H54 (cell line): Measurements from ENCODE around the gene CUX1.
"Not testable (repeated sequence)": the region's sequence is repeated elsewhere in the genome, so short reads cannot be mapped to it uniquely, and the experiment has no call there.

Experiments used
- DNase-seq: peaks from one replicate; pipeline ENCODE4 v3.0.0; 2011; ENCODE audit warnings: low spot score, mixed read lengths; ENCODE audit not compliant: insufficient read length
- FAIRE-seq: peaks from 3 replicates; lab custom pipeline; 2011; peaks lifted over from hg19 to GRCh38; lab: Jason Lieb, UNC
- POLR2A ChIP-seq: IDR thresholded peaks from 2 replicates; pipeline ENCODE4 v1.6.1; 2011; ENCODE audit warnings: low read depth, mild to moderate bottlenecking, low read length

The CUX1 gene

GRCh38 chr7:101858437-101859385 lies 41.3 kb downstream of the CUX1 start:
- no peak for FAIRE-seq
- DNase-seq: no peak
- no peak for TF ChIP-seq POLR2A

- FAIRE-seq: no peak
- TF ChIP-seq POLR2A: no peak
- DNase-seq: no peak
Measured at GRCh38 chr7:101859411-101860106, 42.1 kb downstream of the CUX1 start.

DNA sequence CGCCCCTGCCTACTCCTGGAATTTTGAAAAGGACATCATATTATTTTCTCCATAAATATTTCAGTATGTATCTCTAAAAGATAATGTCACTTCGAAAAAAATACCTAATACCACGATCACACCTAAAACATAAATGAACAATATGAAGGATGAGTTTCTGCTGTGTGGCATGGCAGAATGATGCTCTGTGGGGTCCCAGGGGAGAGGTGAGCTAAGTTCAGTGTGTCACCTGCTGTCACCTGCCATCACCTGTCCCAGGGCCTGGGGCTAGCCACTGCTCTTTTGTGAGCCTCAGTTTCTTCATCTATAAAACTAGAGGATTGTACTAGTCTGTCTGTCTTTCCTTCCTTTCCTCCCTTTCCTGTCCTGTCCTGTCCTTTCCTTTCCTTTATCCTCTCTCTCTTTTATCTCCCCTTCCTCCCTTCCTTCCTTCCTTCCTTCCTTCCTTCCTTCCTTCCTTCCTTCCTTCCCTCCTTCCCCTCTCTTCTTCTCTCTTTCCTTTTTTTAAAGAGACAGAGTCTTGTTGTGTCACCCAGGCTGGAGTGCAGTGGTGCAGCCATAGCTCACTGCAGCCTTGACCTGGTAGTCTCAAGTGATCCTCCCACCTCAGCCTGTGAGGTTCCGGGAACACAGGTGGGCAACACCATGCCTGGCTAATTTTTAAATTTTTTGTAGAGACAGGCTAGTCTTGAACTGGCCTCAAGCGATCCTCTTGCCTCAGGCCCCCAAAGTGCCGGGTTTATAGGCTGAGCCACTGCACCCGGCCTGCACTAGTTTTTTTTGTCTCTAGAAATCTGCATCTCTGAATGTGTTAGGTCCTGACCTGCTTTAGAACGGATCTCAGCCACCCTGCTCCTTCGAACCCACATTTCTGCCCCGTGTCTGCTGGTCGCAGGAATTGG lies 43.1 kb downstream of the CUX1 start:
- no peak for TF ChIP-seq POLR2A
- no peak for FAIRE-seq
- DNase-seq: no peak

GRCh38 chr7:101861218-101861775 lies 43.9 kb downstream of the CUX1 start:
- FAIRE-seq (no peak), DNase-seq (no peak)
- no peak for TF ChIP-seq POLR2A

- FAIRE-seq (no peak), DNase-seq (no peak)
- no peak for TF ChIP-seq POLR2A
Measured at GRCh38 chr7:101862280-101863220, 45.1 kb downstream of the CUX1 start.

DNA sequence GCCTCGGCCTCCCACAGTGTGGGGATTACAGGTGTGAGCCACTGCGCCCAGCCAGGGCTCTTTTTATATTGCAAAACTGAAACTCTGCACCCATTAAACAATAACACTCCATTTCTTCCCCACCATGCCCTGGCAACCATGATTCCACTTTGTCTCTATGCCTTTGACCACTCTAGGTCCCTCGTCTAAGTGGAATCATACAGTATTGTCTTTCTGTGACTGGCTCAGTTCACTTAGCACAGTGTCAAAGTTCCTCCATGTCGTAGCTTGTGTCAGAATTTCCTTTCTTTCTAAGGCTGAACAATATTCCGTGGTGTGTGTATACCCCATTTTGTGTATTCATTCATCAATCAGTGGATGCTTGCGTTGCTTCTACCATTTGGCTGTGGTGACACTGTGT lies 46.2 kb downstream of the CUX1 start:
- no peak for DNase-seq
- no peak for TF ChIP-seq POLR2A
- no peak for FAIRE-seq

GRCh38 chr7:101864039-101864438 lies 46.6 kb downstream of the CUX1 start:
- DNase-seq (no peak), FAIRE-seq (no peak)
- no peak for TF ChIP-seq POLR2A

DNA sequence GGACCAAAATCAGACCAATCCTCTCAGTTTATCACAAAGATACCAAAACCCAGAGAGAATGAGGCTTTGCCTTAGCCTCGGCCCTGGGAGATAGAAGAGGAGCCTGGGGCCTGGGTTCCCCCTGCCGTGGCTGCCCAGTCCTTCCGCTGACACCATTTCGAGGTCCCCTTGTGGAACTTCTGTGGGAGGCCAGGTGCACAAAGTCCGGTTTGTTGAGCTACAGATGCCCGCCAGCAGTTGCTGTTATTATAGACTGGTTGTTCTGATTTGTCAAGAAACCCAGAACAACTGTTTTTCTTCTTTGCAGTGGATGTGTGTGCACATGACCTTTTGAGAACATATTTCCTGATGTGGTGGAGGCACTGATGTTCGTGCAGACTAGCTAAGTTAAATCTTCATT lies 47.6 kb downstream of the CUX1 start:
- DNase-seq (no peak), FAIRE-seq (no peak)
- no peak for TF ChIP-seq POLR2A

DNA sequence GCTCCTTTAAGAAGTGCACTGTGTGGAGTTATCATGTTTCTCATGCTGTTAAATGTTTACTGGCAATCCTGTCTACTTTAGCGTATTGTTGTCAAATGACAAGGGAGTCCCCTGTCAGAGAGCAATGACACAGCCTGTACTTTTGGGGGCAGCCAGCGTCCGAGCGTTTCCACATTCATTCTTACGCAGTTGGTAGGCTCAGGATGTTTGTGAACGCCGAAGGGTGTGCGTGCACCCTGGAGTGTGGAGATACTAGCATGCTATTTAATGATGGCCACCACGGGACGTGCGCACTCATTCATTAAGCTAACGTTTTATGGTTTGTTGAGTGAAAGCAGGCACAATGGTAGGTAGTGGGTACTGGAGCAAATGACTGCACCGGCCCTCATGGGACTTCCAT lies 48.0 kb downstream of the CUX1 start:
- no peak for TF ChIP-seq POLR2A
- FAIRE-seq: no peak
- no peak for DNase-seq

GRCh38 chr7:101866328-101866727 lies 48.9 kb downstream of the CUX1 start:
- no peak for TF ChIP-seq POLR2A
- FAIRE-seq (no peak), DNase-seq (no peak)

DNA sequence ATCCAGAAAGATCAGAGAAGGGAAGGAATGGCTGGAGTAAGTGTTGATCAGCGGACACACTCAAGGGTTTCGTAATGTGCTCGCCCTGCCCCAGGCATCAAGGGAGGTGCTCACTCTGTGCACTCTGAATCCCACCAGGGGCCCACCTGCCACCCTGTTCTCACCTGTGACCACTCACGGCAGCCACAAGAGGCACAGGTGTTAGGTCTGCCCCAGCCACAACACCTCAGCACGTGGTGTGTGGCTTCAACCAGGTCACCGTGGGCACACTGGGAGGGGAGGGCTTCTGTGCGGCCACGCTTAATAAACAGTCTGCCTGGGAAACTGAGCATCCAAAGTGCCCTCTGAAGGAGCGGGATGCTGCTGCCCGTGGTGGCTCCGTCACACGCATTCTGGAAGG lies 49.8 kb downstream of the CUX1 start:
- DNase-seq (no peak), FAIRE-seq (no peak)
- no peak for TF ChIP-seq POLR2A

- DNase-seq, FAIRE-seq: not testable (repeated sequence)
Measured at GRCh38 chr7:101867681-101868080, 50.3 kb downstream of the CUX1 start.
